T-helper 17 cell (primary cell): ENCODE data around the gene DYNLRB1. TPM values are rescaled to one million over a fixed set of nuclear protein-coding genes. Genes with fewer than 3 reads are reported as not detected.

Experiments
- ATAC-seq: fragments of 150-1000 bp; cut with Tn5 transposase; 2 replicates; pipeline ENCODE4 v1.10.0; 2021; ENCODE audit warnings: mild to moderate bottlenecking, moderate library complexity
- DNase-seq, 3 donors: peaks; one replicate each; pipeline versions ENCODE4 v3.0.0 to v3.0.0-alpha.2; 2020 to 2021
- H3K9me3 ChIP-seq: one replicate; pipeline ENCODE4 v1.7.0; 2013; ENCODE audit warnings: low read length, mild to moderate bottlenecking; ENCODE audit not compliant: control insufficient read depth, poor library complexity, severe bottlenecking
- H3K27ac Mint-ChIP-seq: one replicate; pipeline ENCODE4 v1.8.0; 2022; ENCODE audit warnings: mild to moderate bottlenecking, moderate library complexity, mixed read lengths
- H3K27me3 Mint-ChIP-seq: one replicate; pipeline ENCODE4 v1.8.0; 2022; ENCODE audit warnings: mixed read lengths
- H3K36me3 Mint-ChIP-seq: one replicate; pipeline ENCODE4 v1.8.0; 2022; ENCODE audit warnings: low read depth, mixed read lengths
- H3K4me1 Mint-ChIP-seq: one replicate; pipeline ENCODE4 v1.8.0; 2022; ENCODE audit warnings: mild to moderate bottlenecking, mixed read lengths
- H3K4me3 Mint-ChIP-seq: one replicate; pipeline ENCODE4 v1.8.0; 2022; ENCODE audit warnings: mild to moderate bottlenecking, moderate library complexity, mixed read lengths
- total RNA-seq, 4 donors: library from RNA in 2 of 4; stranded (reverse) in 2 of 4; gene quantifications; one replicate each; pipeline ENCODE4 v1.2.3 and lab custom pipeline; 2022 to 2026

The DYNLRB1 gene
- total RNA-seq, 2 donors from 2014 or later, result 52.8 to 62.0 TPM

DNA sequence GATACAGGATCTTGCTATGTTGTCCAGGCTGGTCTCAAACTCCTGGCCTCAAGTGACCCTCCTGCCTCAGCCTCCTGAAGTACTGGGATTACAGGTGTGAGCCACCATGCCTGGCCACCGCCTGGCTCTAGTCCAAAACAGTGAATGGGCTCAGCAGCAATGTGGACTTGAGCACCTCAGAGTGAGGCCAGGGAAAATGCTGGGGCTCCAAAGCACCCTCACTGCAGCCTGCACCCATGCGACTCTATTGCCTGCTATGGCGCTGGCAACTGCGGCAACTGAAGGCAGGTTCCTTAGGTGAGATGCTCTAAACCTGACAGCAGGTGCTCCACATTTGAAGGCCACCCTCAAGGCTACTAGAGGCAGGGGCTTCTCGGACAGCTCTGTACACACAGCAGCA lies 68.8 kb downstream of the DYNLRB1 start:
- DNase-seq (no peak), ATAC-seq (no peak)
- Mint-ChIP-seq H3K4me1 (peaks cover 12% of the 10 kb centered on the region), H3K4me3 (no peak overlapping the region), H3K27ac (no peak overlapping the region), H3K27me3 (no peaks in the 10 kb centered on the region), H3K36me3 (peaks cover 3% of the 10 kb centered on the region)
- H3K9me3 ChIP-seq, result no peaks in the 10 kb centered on the region

DNA sequence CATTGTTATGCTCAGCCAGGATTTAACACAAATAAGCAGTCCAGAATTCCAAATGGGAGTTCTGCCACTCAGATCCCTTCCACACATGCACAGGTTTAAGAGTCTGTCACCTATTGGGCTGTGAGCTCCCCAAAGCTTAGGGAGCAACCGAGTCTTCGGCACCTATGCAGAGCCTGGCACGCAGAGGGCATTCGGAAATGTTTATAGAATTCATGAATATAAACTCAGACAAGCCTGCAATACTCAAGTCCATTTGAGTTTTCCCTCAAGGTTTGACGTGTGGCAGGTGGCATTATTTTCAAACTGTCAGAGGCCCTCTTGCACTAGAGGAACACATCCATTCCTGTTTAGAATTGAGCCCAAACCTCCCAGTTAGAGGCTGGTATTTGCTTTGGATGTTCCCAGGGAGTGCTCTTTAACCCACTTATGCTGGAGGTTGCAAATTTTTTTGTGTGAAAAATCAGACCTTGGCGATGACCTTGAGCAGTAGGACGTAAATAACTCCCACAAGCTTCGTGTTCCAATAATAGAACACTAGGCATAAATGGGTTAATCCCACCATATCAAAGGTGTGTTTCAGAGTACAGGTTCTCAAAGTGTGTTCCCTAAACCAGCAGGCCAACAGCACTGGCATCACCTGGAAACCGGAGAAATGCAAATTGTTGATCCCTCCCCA lies 70.4 kb downstream of the DYNLRB1 start:
- Mint-ChIP-seq H3K36me3 (peaks cover 3% of the 10 kb centered on the region), H3K27me3 (no peaks in the 10 kb centered on the region), H3K27ac (peak overlapping the region; percentile 14), H3K4me1 (peaks cover 2% of the 10 kb centered on the region), H3K4me3 (no peak overlapping the region)
- no peak for ATAC-seq
- H3K9me3 ChIP-seq, result no peaks in the 10 kb centered on the region
- DNase-seq, result no peak

Other genes starting within 250 kb of the DYNLRB1 start
- gene AHCY, start 213.1 kb upstream of the DYNLRB1 start, total RNA-seq, result 10 to 100 TPM; 15.9 to 16.6 TPM
- gene ITCH, start 153.1 kb upstream of the DYNLRB1 start, total RNA-seq, result 10 to 100 TPM; 44.4 to 53.4 TPM
- 10 to 100 TPM; 11.7 to 13.7 TPM for gene MAP1LC3A, start 42.3 kb downstream of the DYNLRB1 start, total RNA-seq
- 10 to 100 TPM in 1 of 2 donors, 1 to 10 TPM in 1; 8.4 to 10.2 TPM for gene PIGU, start 160.7 kb downstream of the DYNLRB1 start, total RNA-seq
- gene TP53INP2, start 187.9 kb downstream of the DYNLRB1 start, total RNA-seq, result 10 to 100 TPM; 62.0 to 62.4 TPM